BJ (cell line): ENCODE results near the gene CTXN1. TPM values are rescaled to one million over a fixed set of nuclear protein-coding genes. Genes with fewer than 3 reads are reported as not detected.
"Not testable (repeated sequence)": the region's sequence is repeated elsewhere in the genome, so short reads cannot be mapped to it uniquely, and the experiment has no call there.

Experiments
- CTCF ChIA-PET: fragments of 350-600 bp; formaldehyde crosslinking; extraction: SDS; loops from one replicate; lab custom pipeline; 2021; ENCODE audit warnings: antibody characterized with exemption, inconsistent platforms; lab: Yijun Ruan, JAX
- POLR2A ChIA-PET: fragments of 300-600 bp; sonication (Branson Sonifier 250); formaldehyde crosslinking; extraction: SDS; loops from one replicate; lab custom pipeline; 2021; ENCODE audit warnings: antibody characterized with exemption; lab: Charles Lee
- DNase-seq: peaks from one replicate; pipeline ENCODE4 v3.0.0-alpha.2; 2011; ENCODE audit warnings: low read depth
- H3K27me3 ChIP-seq: 2 replicates; pipeline ENCODE4 v1.6.0; 2011; ENCODE audit warnings: low read length; ENCODE audit not compliant: control insufficient read depth, insufficient read depth
- H3K36me3 ChIP-seq: 2 replicates; pipeline ENCODE4 v1.5.1; 2011; ENCODE audit warnings: low read length; ENCODE audit not compliant: control insufficient read depth, insufficient read depth
- H3K4me3 ChIP-seq: 2 replicates; pipeline ENCODE4 v1.5.1; 2011; ENCODE audit warnings: low read depth, mild to moderate bottlenecking, control low read depth, low read length
- polyA plus RNA-seq: library from polyadenylated mRNA; depleted of rRNA; stranded (reverse); fragments of >200 nt; gene quantifications from 2 replicates; pipeline ENCODE4 v1.2.3, GENCODE V29; 2011
- TF ChIP-seq, protein P1 (sequence below): IDR thresholded peaks from 2 replicates; pipeline ENCODE4 v1.5.1; 2011; ENCODE audit warnings: low read depth, mild to moderate bottlenecking, control low read depth, inconsistent platforms, low read length, moderate library complexity; ENCODE audit not compliant: insufficient read depth

CTXN1 gene
- polyA plus RNA-seq, 1 experiment, result 1.3 TPM

- DNase-seq, result peak; percentile 56
- H3K27me3 ChIP-seq, result no peaks in the 10 kb centered on the region
- TF ChIP-seq, protein P1, sequence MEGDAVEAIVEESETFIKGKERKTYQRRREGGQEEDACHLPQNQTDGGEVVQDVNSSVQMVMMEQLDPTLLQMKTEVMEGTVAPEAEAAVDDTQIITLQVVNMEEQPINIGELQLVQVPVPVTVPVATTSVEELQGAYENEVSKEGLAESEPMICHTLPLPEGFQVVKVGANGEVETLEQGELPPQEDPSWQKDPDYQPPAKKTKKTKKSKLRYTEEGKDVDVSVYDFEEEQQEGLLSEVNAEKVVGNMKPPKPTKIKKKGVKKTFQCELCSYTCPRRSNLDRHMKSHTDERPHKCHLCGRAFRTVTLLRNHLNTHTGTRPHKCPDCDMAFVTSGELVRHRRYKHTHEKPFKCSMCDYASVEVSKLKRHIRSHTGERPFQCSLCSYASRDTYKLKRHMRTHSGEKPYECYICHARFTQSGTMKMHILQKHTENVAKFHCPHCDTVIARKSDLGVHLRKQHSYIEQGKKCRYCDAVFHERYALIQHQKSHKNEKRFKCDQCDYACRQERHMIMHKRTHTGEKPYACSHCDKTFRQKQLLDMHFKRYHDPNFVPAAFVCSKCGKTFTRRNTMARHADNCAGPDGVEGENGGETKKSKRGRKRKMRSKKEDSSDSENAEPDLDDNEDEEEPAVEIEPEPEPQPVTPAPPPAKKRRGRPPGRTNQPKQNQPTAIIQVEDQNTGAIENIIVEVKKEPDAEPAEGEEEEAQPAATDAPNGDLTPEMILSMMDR, result no peak
- peak within 1 kb of the TSS; percentile 82 for H3K4me3 ChIP-seq
- POLR2A ChIA-PET, result interaction anchor here (0.6 to 1.3 kb wide), 6 partner anchors 9 to 1496 kb away, joined by 3 to 20 read pairs (median 5); partner anchors contain the start of genes GPR108, MAP2K7 and TIMM44
- CTCF ChIA-PET, result interaction anchor here (1.1 to 7.1 kb wide), 6 partner anchors 10 to 83 kb away, joined by 3 to 29 read pairs (median 10); partner anchors contain the start of gene TIMM44
- peaks cover 9% of the 10 kb centered on the region for H3K36me3 ChIP-seq
These were observed 6.1 kb downstream of the CTXN1 start, which contains the start of gene SNAPC2 for GRCh38 chr19:7919610-7920518. SNAPC2 (plus strand) TSS chr19:7920338; CDS start chr19:7920367, 29 bp downstream.

GRCh38 chr19:7918615-7919421, 7.1 kb downstream of the CTXN1 start:
- H3K36me3 ChIP-seq, result peaks cover 9% of the 10 kb centered on the region
- no peaks in the 10 kb centered on the region for H3K27me3 ChIP-seq
- H3K4me3 ChIP-seq, result no peak overlapping the region
- TF ChIP-seq, protein P1, result no peak
- no peak for DNase-seq
- ChIA-PET POLR2A (interaction anchor here (1.1 kb wide), 1 partner anchor 15 kb away, joined by 3 read pairs; the partner anchor contains the start of gene MAP2K7), CTCF (interaction anchor here (1.1 to 7.1 kb wide), 9 partner anchors 8 to 65 kb away, joined by 3 to 29 read pairs (median 10); partner anchors contain the start of genes CTXN1 and TIMM44)

DNA sequence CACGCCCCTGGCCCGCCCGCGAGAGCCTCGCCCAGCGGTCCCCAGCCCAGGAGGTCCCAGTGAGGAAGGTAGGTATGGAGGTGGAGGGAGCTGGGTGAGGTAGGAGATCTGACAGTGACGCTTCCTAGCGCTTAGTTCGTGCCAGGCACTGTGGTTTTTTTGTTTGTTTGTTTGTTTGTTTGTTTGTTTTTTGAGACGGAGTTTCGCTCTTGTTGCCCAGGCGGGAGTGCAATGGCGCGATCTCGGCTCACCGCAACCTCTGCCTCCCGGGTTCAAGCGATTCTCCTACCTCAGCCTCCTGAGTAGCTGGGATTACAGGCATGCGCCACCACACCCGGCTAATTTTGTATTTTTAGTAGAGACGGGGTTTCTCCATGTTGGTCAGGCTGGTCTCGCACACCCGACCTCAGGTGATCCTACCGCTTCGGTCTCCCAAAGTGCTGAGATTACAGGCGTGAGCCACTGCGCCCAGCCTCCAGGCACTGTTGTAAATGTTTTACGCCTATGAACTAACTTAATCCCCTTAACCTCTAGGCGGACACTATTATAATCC, 7.8 kb downstream of the CTXN1 start:
- H3K36me3 ChIP-seq, DNase-seq, H3K27me3 ChIP-seq, POLR2A ChIA-PET: not testable (repeated sequence)
- CTCF ChIA-PET, result interaction anchor here (0.8 to 7.1 kb wide), 11 partner anchors 8 to 346 kb away, joined by 3 to 29 read pairs (median 5); partner anchors contain the start of genes CTXN1 and TIMM44
- peak overlapping the region; percentile 49 for H3K4me3 ChIP-seq

DNA sequence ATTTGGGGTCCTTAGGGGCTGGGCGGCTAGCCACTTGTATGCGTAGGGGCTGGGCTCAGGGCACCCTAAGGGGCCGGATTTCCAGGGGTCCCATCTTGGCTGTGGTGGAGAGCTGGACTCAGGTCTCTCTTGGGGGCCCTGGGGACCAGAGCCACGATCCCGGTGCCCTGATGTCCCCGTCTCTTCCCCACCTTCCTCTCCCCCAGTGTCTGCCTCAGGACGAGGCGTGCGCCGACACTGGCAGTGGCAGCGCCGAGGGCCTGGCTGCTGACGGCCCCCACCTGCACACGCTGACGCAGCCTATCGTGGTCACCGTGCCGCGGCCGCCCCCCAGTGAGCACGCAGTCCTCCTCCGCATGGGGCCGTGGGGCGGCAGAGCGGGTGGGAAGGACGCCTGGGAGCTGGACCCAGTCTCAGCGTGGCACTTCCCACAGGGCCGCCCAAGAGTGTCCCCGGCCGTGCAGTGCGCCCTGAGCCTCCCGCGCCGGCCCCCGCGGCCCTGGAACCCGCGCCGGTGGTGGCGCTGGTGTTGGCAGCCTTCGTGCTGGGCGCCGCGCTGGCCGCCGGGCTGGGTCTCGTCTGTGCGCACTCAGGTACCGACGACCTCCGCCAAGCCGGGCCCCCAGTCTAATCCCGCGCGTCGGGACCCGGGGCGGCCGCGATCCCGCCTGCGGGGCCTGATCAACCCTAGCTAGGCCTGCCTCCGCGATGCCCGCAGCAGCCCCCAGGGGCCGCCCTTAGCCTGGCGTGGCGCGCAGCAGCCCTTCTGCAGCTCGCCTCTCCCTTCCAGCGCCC, 8.5 kb downstream of the CTXN1 start:
- TF ChIP-seq, protein P1, result peak; percentile 62
- no peak for DNase-seq
- H3K27me3 ChIP-seq, result no peaks in the 10 kb centered on the region
- ChIA-PET POLR2A (no interaction called here), CTCF (interaction anchor here (0.8 to 7.1 kb wide), 14 partner anchors 8 to 346 kb away, joined by 3 to 29 read pairs (median 4); partner anchors contain the start of genes CTXN1 and TIMM44)
- peaks cover 7% of the 10 kb centered on the region for H3K36me3 ChIP-seq
- peak overlapping the region; percentile 49 for H3K4me3 ChIP-seq

DNA sequence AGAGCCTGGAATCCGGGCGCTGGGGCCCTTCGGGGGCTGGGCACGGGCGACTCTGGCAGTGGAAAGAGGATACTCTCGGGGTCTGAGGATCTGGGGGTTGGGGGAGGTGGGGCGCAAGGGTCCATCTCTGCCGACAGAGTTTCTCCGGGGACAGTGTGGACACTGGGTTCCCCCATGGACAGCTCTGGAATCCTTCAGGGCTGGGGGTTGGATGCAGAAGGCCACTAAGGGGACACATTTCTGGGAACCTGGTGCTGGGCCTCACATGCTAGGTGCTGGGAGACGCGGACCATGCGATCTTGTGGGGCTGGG, 9.0 kb downstream of the CTXN1 start:
- POLR2A ChIA-PET, result no interaction called here
- TF ChIP-seq, protein P1, result no peak
- CTCF ChIA-PET, result interaction anchor here (0.8 to 1.4 kb wide), 4 partner anchors 9 to 332 kb away, joined by 3 read pairs; no protein-coding TSS in a partner anchor
- no peaks in the 10 kb centered on the region for H3K27me3 ChIP-seq
- H3K4me3 ChIP-seq, result peak overlapping the region; percentile 49
- peaks cover 6% of the 10 kb centered on the region for H3K36me3 ChIP-seq
- DNase-seq, result no peak
